ENCODE measurements around the gene KLF13.
A peak's percentile ranks its signal among the peaks of the same experiment; 100 is the strongest.

KLF13 gene

DNA sequence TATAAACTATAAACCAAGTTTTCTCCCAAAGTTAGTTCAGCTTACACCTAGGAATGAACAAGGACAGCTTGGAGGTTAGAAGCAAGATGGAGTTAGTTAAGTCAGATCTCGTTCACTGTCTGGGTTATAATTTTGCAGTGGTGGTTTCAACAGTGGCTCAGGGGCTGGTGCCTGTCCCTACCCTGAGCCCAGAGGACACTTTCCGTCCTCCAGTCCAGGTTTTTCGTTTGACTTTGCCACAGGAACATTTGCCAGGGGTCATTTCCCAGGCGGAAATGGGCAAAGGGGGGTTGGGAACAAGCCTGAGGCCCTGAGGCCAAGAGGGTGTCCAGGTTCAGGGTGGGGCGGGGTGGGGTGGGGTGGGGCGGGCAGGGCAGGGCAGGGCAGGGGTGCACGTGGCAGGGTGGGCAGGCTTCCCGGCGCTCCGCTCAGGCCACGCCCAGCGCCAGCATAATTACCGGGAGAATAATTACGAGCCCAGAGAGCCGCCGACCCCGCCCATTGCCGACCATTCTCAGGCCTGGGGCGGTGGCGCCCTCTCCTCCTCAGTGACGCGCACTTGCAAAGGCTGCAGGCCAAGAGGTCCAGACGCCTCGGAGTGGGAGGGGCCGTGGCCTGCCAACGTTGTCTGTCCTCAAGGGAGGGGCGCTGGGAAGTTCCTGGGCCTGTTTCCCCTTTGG is 70.4 kb downstream of the KLF13 start:
- no peak for DNase-seq (ENCODE audit: low read depth, low spot score)
- in situ Hi-C loops (cut with HindIII; ENCODE audit: low sequenced_read_pairs): no loop called here

DNA sequence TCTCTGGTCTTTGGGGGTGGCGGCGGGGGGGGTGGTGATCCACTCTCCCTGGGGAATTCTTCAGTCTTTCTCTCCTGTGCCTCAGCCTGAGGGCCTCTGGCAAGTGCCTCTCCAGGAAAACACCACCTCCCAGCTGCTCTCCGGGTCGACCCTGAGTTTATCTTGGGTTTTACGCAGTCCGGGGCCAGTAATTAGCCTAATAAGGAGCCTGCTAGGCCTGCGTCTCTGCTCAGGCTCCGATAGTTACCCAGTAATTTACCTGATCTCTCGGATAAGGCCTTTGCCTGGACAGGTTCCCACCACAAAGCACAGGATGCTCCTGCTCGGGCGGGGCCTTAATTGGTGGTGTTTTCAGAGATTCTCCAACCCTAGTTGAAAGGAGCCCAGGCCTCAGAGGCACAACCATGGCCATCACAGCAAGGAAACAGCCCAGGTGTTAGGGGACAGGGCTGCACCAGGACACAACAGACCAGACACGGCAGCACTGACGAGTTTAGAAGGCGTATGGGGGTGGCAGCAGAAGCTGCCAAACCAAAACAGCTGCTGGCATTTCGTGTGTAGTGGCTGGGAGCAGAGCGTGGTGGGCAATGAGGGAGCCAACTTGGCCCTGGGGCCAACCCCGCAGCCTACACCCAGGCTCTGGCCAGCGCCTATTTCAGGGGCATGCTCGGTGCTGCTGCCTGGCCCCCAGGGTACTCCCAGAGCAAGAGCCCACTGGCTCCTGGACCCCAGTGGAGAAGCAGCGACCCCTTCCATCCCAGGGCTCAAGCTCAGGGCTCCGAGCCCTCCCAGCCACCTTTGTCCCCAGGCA is 71.4 kb downstream of the KLF13 start:
- TF ChIP-seq, protein P1, sequence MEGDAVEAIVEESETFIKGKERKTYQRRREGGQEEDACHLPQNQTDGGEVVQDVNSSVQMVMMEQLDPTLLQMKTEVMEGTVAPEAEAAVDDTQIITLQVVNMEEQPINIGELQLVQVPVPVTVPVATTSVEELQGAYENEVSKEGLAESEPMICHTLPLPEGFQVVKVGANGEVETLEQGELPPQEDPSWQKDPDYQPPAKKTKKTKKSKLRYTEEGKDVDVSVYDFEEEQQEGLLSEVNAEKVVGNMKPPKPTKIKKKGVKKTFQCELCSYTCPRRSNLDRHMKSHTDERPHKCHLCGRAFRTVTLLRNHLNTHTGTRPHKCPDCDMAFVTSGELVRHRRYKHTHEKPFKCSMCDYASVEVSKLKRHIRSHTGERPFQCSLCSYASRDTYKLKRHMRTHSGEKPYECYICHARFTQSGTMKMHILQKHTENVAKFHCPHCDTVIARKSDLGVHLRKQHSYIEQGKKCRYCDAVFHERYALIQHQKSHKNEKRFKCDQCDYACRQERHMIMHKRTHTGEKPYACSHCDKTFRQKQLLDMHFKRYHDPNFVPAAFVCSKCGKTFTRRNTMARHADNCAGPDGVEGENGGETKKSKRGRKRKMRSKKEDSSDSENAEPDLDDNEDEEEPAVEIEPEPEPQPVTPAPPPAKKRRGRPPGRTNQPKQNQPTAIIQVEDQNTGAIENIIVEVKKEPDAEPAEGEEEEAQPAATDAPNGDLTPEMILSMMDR (IDR thresholded peaks at IDR 0.05; ENCODE audit: low read depth, low read length): no peak
- in situ Hi-C loops (cut with HindIII; ENCODE audit: low sequenced_read_pairs): no loop called here
- no peak overlapping the region for H3K4me3 ChIP-seq (ENCODE audit: low read depth, low read length)
- DNase-seq (ENCODE audit: low read depth, low spot score): no peak

More for the DNA sequence above, 70.4 kb downstream of the KLF13 start:
- TF ChIP-seq, protein P1 (IDR thresholded peaks at IDR 0.05; ENCODE audit: low read depth, low read length): no peak
- H3K4me3 ChIP-seq (ENCODE audit: low read depth, low read length): no peak overlapping the region

DNA sequence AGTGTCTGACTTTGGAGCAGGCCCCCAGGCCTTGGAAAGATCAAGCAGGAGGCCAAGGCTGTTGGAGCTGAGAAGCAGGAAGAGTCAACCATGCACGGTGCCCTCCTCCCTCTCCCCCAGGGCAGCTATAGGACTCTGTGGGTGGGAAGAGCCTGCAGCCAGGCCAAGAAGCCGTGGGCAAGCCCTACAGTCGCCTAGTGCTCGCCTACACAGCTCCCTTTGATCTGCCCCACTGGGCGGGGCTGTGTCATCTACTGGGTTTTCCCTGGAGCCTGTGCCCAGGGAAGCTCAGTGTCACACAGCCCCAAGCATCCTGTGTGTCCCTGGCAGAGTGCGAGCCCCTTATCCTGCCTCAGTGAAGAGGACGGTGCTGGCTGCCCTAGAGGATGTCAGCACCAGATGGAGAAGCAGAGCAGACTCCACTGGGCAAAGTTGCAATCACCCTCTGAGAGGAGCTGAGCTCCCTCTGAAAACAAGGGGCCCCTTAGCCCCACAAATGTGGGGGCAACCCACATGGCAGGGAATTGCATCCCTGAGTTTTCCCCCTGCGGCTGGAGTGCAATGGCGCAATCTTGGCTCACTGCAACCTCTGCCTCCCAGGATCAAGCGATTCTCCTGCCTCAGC is 72.2 kb downstream of the KLF13 start:
- in situ Hi-C loops (cut with HindIII; ENCODE audit: low sequenced_read_pairs): no loop called here
- no peak for DNase-seq (ENCODE audit: low read depth, low spot score)
- no peak overlapping the region for H3K4me3 ChIP-seq (ENCODE audit: low read depth, low read length)
- TF ChIP-seq, protein P1 (IDR thresholded peaks at IDR 0.05; ENCODE audit: low read depth, low read length): no peak

DNA sequence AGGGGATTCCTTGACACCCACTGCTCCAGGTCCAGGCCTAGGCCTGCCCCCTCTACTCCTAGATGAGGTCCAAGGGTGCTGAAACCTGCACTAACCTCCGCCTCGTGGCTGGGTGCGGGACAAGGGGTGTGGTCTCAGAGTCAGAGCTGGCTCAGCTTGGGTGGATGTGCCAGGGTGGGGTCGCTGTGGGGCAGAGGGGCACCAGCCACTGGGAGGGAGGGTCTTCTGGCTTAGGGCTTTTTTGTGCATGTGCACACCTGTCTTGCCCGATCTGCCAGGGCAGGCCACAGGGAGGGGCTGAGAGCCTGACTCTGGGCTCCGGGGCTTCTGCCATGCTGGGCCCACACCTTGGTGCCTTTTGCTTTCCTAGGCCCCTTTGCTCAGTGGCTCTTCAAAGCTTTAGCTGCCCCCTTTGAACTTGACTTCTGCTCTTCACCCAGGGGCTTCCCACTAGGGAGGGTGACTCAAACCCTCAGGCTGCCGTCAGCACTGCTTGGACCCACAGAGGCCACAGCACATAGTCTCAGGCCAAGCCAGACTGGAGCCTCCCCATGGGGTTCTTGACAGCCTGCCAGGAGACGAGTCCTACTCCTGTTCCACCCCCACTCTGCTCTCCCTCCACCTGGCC is 73.0 kb downstream of the KLF13 start:
- TF ChIP-seq, protein P1 (IDR thresholded peaks at IDR 0.05; ENCODE audit: low read depth, low read length): no peak
- in situ Hi-C loops (cut with HindIII; ENCODE audit: low sequenced_read_pairs): no loop called here
- DNase-seq (ENCODE audit: low read depth, low spot score): peak; percentile 55
- H3K4me3 ChIP-seq (ENCODE audit: low read depth, low read length): no peak overlapping the region

DNA sequence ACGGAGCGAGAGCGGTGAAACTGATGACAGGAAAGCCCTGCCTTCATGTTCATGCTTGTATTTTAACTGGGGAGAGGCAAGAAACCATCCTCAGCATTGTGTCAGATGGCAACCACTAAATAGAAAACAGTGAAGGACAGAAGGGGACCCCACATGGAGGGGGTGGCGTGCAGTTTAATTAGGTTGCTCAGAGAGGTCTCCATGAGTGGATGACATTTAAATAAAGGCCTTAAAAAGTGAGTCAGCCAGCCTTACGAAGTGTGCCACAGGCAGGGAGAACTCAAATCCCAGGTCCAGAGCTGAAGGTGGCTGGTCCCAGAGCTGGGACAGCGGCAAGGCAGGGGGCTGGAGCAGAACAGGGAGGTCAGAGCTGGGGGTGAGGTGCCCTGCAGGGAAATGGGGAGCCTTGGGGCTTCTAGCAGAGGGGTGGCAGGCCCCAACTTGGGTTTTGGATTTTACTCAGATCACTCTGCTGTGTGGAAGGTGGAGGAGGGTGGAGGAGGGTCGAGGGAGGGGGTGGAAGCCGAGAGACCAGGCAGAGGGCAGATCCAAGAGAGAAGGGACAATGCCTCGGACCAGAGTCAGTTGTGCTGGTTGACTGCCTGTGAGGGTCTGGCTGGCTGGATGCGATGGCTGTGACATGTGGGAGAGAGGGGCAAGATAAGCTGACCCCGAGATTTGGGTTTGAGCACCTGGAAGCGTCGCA is 73.7 kb downstream of the KLF13 start:
- in situ Hi-C loops (cut with HindIII; ENCODE audit: low sequenced_read_pairs): no loop called here
- TF ChIP-seq, protein P1 (IDR thresholded peaks at IDR 0.05; ENCODE audit: low read depth, low read length): no peak
- H3K4me3 ChIP-seq (ENCODE audit: low read depth, low read length): no peak overlapping the region
- DNase-seq (ENCODE audit: low read depth, low spot score): no peak

DNA sequence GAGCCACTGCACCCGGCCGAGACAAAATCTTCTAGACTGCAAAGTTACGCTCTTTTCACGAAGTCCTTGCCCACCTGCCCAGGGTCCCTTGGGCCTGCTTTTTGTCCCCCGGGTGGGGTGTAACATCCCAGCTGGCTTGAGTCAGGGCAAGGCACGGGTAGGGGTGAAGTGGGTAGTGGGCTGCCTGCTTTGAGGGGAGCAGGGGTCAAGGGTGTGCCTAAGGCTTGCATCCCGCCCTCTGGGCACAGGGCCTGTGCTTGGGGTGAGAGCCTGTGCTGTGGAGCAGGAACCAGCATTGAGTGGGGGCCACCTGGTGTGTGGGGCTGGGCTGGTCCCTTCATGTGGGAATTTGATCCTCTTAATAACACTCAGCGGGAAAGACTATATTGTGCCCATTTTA is 74.6 kb downstream of the KLF13 start:
- TF ChIP-seq, protein P1 (IDR thresholded peaks at IDR 0.05; ENCODE audit: low read depth, low read length): no peak
- in situ Hi-C loops (cut with HindIII; ENCODE audit: low sequenced_read_pairs): no loop called here
- no peak overlapping the region for H3K4me3 ChIP-seq (ENCODE audit: low read depth, low read length)
- no peak for DNase-seq (ENCODE audit: low read depth, low spot score)
